A204.1 (cell line): ENCODE results near the gene BMP5.

Experiments
- FAIRE-seq: peaks from 2 replicates; lab custom pipeline; 2012; peaks lifted over from hg19 to GRCh38; lab: Jason Lieb, UNC

The BMP5 gene

GRCh38 chr6:55872866-55873265 is 2.5 kb downstream of the BMP5 start:
- FAIRE-seq = no peak

- FAIRE-seq = no peak
Observed at GRCh38 chr6:55870181-55870813, 5.1 kb downstream of the BMP5 start.

- FAIRE-seq = no peak
Observed at GRCh38 chr6:55869674-55870073, 5.7 kb downstream of the BMP5 start.

GRCh38 chr6:55868771-55869479 is 6.5 kb downstream of the BMP5 start:
- FAIRE-seq = no peak

- no peak for FAIRE-seq
Observed at GRCh38 chr6:55868176-55868575, 7.2 kb downstream of the BMP5 start.

GRCh38 chr6:55866128-55866527 is 9.3 kb downstream of the BMP5 start:
- FAIRE-seq = no peak

- FAIRE-seq = no peak
Observed at GRCh38 chr6:55853008-55854001, 22.1 kb downstream of the BMP5 start.

GRCh38 chr6:55841341-55841740 is 34.0 kb downstream of the BMP5 start:
- FAIRE-seq = no peak

GRCh38 chr6:55839080-55839479 is 36.3 kb downstream of the BMP5 start:
- FAIRE-seq = peak; percentile 77

GRCh38 chr6:55836945-55837344 is 38.4 kb downstream of the BMP5 start:
- FAIRE-seq = no peak

GRCh38 chr6:55836481-55836880 is 38.9 kb downstream of the BMP5 start:
- no peak for FAIRE-seq

- no peak for FAIRE-seq
Observed at GRCh38 chr6:55835220-55835619, 40.2 kb downstream of the BMP5 start.

- no peak for FAIRE-seq
Observed at GRCh38 chr6:55833284-55833683, 42.1 kb downstream of the BMP5 start.

- FAIRE-seq = no peak
Observed at GRCh38 chr6:55827818-55828522, 47.4 kb downstream of the BMP5 start.

- FAIRE-seq = no peak
Observed at GRCh38 chr6:55826941-55827340, 48.4 kb downstream of the BMP5 start.

GRCh38 chr6:55825402-55826051 is 49.9 kb downstream of the BMP5 start:
- no peak for FAIRE-seq

GRCh38 chr6:55822815-55823214 is 52.6 kb downstream of the BMP5 start:
- no peak for FAIRE-seq

- FAIRE-seq = no peak
Observed at GRCh38 chr6:55822005-55822404, 53.4 kb downstream of the BMP5 start.

GRCh38 chr6:55820696-55821095 is 54.7 kb downstream of the BMP5 start:
- FAIRE-seq = no peak

GRCh38 chr6:55819811-55820210 is 55.6 kb downstream of the BMP5 start:
- no peak for FAIRE-seq

- FAIRE-seq = no peak
Observed at GRCh38 chr6:55818482-55818881, 56.9 kb downstream of the BMP5 start.

GRCh38 chr6:55812509-55812908 is 62.9 kb downstream of the BMP5 start:
- no peak for FAIRE-seq
